GM19238 (cell line): ENCODE data around the gene REEP3.

Source experiments
- DNase-seq: peaks from one replicate; pipeline ENCODE4 v3.0.0; 2011; ENCODE audit warnings: low spot score; ENCODE audit not compliant: insufficient read length

The REEP3 gene

DNA sequence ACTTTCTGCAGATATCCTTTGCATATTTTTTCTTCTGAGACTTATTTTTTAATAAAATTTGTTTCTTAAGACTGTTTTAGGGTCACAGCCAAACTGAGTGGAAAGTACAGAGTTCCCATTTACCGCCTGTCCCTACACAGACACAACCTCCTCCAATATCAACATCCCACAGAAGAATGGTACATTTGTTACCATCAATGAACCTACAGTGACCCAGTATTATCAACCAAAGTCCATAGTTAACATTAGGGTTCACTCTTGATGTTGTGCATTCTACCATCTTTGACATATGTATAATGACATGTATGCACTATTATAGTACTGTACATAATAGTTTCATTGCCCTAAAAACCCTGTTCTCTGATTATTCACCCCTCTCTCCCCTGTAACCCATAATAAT is 14.6 kb upstream of the REEP3 start:
- no peak for DNase-seq

DNA sequence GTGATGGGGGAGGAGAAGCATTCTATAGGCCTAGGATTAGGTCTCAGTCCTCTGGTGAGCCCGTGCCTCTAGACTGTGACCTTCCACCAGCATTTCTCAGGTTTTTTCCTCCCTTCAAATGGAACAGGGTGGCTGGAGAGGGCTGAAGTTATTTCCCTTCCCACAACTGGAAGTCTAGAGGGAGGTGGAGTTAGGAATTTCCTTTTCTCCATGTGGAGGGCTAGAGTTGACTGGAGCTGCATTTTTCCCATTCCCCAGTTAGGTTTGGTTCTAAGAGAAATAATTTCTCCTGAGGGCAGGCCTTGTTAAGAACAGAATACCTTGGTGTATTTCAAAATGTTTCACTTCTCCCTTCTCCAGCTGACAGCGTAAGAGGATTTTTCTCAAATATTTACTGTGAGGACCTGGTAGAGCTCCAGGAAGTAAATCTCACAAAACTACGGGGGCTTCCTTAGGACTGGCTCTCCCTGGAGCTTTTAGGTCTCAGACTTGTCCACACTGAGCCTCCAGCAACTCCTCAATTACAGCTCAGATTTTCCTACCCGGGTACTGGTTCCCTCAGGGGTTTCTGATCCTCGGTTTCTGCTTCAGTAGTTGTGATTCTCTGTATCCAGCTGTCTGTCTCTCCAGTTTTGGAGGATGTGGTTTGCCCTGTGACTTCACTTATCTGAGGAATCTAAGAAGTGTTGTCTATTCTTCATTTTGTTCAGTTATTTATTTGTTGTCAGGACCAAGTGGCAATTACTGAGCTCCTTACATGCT is 6.0 kb upstream of the REEP3 start:
- no peak for DNase-seq

DNA sequence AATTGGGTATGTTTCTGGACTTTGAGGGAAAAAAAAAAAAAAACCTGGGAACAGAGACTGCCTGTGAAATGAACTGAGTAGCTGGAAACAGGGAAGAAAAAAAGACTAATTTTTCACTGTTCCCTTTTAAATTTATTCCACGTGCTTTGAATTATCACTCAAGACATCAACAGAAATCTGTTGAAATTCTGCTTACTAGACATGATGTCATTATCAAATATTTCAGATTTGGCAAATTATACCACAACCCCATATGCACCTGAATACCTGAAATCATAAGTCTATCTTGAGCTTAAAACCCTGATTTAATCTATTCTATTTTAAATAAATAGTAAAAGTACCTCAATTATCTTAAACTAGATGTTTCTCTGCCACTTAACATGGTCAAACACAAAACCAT is 5.0 kb upstream of the REEP3 start:
- DNase-seq: no peak

DNA sequence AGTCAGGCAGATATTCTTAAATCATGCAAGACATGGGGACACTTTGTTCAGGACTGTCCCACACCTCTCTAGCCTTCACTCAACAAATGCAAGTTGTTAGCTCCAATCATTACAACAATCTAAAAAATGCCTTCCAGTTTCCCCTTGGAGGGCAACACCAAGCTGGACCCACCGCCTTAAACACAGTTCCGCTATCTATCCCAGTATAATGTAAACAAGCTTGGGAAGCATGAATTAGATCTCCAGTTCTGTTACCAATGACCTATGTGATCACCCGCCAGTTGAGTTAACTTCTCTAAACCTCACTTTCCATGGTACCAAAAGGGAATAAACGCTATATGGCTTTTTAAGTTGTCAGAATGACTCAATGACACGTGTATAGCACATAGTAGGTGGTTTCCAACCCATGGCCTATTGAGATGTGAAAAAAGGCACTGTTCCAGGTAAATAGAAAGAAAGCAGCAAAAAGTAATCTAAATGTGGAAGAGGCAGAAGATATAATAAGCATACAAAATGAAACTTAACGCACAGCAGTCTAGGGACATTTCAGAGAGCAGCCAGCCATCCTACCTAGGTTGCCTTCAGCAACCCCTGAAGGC is 2.4 kb upstream of the REEP3 start:
- DNase-seq: no peak

DNA sequence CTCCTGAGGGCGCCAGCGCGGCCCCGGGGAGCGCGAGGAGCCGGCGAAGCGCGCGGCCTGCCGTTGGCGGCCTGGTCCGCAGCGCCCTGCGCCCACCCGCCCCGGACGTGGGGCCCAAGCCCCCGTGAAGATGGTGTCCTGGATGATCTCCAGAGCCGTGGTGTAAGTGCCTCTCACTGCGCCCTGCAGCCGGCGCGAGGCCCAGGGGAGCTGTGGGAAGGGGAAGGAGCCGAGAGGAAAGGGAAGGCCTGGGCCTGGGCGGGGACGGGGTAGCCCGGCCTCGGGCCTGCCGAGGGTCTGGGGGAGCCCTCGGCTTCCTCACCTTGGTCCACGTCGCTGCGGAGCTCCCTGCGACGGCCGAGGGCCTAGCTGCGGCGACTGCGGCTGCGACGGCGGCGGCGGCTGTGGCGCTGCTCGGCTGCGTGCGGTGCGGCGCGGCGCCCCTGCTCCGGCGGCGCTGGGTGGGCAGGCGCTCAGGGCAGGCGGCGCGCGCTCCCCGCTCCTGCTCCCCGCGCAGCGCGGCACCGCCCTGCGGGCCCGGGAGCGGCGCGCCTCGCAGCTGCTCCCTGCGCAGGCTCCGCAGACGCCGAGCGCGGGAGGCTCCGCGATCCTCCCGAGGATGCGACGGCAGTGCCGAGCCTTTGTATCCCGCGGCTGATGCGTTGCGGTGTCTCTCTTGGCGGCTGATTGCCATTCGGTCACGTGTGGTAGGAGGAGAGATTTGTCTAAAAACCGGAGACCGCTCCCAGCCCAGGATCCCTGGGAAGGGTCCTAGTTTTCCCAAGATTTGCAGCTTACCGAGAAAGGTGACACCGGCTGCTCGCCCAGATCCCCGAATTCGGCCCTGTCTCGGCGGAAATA is 445 bp downstream of the REEP3 start:
- DNase-seq: peak; percentile 73

DNA sequence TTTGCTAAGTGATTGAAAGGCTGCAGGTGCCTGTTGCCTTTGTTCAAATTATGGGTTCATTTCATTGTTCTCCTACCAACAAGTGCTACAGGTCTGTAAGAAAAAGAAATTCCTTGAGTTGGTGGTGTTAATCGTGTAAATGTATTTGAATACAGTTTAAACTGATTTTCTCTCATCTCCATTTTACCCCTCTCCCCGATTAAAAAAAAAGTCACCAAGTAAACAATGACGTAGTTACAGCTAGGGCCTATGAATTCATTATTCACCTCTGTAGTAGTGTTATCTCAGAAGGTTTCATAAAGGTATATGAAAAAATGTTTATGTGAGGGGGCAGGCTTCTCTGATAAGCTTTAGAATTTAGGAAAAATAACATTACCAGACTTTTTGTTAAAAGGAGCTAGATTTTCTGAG is 1.1 kb downstream of the REEP3 start:
- no peak for DNase-seq

DNA sequence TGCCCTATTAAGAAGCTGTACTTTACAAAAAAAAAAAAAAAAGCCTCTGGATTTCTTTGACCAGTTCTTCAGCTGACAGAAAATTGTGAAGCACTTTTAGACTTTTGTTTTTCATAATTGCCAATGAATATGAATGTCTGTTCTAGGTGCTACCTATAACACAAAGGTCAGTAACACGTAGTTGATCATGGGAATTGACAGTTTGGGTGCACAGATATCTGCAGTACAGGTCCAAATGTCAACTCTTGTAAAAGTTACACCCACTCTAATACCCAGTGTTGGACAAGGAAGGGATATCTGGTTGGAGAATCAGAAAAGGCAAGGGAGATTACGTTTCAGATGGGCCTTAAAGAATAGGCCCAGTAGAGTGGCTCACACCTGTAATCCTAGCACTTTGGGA is 1.8 kb downstream of the REEP3 start:
- no peak for DNase-seq

DNA sequence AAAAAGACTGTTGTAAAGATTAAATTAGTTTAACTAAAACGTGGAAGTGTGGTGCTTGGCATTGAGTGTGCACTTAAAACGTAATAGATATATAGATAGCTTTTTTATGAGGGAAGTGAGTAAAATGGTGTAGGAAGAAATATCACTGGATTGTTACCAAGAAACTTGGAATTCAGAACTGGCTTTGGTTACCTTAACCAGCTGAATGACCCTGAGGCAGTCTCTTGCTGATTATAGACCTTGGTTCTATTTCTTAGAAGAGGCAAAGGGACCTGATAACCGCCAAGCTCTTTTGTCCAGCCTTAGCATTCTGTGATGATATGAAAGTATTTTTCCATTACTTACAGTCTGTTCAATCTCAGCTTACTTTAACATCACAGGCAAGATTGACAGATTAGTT is 3.8 kb downstream of the REEP3 start:
- DNase-seq: no peak

DNA sequence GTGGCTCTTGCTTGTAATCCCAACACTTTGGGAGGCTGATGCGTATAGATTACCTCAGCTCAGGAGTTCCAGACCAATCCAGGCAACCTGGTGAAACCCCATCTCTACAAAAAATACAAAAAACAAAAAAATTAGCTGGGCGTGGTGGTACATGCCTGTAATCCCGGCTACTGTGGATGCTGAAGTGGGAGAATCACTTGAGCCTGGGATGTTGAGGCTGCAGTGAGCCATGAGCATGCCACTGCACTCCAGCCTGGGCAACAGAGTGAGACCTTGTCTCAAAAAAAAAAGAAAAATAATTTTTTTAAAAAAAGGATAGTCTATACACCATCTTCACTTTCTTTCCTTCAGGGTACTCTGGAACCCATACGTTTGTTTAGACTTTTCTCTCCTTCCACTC is 6.2 kb downstream of the REEP3 start:
- DNase-seq: no peak

DNA sequence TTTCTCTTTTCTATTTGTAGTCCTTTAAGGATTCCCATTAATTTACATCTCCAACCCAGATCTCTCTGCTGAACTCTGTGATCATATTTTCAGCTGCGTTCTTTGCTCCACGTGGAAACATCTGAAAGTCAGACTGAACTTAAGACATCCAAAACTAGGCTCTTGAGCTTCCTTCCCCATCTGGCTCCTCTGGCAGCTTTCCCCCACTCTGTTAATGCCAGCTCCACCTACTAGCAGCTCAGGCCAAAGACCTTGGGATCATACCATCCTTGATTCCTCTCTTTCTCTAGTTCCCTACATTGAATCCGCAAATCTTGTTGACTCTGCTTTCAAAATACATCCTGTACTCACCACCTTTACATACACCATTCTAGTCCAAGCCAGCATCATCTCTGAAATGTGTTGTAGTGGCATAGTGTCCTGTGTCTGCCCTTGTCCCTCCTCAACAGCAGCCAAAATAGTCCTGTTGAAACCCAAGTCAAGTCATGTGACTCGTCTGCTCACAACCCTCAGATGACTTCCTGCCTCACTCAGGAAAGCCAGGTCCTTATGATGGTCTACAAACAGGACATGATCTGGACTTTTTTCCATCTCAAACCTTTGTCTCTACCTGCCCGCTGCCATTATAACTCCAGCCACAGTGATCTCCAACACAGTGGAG is 7.0 kb downstream of the REEP3 start:
- DNase-seq: no peak

DNA sequence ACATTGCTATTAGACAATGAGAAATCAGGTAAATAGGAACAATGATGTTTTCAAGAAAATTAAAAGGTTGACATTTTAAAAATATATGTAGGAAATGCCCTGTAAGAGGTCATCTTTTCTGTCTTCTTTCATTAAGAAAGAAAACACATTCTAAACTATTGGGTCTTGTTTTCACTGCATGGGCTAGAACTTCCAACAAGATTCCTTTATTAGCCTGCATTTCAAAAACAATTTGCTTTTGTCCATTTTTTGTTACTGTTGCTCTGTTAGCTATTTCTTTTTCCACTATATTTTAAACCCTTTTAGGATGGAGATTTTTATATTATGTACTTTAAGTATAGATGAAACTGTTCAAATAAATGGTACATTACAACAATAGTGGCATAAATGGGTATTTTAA is 9.2 kb downstream of the REEP3 start:
- no peak for DNase-seq

DNA sequence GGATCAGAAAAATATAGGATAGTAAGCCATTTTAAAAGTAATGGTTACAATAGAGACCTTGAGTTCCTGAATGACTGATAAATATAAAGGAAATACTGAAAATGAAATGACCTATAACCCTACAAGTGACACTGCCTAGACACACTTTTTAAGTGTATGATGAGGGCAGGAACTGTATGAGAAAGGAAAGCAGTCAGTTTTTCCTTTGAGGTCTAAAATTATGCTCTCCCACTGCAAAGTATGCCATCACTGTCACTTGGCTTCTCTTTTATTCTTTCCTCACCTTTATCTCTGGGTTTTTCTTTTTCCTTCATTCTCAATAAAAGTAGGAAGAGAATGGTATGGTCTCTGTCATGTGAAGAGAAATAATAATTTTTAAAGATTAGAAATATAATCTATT is 13.5 kb downstream of the REEP3 start:
- no peak for DNase-seq

DNA sequence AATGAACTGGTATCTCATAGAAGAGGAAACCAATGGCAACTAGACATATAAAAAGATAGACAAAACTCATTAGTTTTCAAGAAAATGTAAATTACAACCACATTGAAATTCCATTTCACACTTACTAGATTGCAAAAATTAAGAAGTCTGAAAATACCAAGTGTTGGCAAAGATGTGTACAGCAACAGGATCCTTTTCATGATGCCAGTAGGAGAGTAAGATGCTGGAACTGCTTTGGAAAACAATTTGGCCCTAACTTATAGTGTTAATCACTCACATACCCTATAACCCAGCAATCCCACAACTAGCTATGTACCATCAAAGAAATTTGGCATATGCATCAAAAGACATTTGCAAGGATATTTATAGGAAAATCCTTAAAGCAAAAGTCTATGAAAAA is 15.5 kb downstream of the REEP3 start:
- no peak for DNase-seq

DNA sequence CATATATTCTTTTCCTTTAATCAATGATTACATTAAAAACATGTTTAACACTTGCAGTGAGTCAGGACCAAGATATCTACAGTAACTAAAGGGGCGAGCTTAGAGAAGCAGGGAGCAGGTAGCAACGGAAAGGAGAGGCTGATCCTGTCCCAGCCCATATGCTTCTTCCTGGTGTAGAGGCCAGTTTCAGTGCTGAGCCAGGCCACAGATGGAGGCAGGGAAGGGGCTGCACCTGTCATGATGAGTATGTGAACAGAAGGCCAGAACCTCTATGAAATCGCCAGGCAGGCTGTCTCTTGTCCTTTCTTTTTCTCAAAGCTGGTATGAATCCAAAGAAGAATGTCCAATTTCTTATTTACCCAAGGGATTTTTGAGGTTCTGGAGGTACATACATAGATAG is 16.3 kb downstream of the REEP3 start:
- no peak for DNase-seq

DNA sequence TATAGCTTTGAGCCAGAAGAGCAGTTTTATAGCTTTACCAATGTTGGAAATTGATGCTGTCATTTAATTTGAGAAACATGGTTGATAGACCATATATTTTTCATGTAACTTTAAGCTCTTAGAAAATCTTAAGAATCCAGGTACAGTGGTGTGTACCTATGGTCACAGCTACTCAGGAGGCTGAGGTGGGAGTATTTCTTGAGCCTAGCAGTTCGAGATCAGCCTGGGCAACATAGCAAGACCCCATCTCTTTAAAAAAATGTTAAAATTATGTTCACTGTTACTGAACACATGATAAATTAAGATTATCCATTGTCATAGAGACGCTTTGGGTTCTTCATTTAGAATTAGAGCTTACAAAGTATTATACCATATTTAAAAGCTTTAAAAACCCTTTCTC is 18.2 kb downstream of the REEP3 start:
- no peak for DNase-seq

DNA sequence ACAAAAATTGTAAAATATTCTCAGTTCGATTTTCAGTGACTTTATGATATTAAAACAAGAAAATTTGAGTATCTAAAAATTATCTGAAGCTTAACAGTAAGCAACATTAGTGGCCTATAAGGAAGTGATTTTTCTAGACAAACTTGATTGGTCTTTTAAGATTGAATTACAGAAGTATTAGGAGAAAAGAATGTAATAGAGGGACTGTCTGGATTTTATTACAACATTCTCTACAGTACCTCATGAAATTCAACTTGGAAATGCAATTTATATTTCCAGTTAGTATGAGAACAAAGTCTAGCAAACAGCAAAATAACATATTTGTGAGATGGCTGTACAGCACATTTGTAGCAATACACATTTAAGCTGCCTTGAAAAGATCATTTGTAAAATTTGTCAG is 18.8 kb downstream of the REEP3 start:
- DNase-seq: no peak

DNA sequence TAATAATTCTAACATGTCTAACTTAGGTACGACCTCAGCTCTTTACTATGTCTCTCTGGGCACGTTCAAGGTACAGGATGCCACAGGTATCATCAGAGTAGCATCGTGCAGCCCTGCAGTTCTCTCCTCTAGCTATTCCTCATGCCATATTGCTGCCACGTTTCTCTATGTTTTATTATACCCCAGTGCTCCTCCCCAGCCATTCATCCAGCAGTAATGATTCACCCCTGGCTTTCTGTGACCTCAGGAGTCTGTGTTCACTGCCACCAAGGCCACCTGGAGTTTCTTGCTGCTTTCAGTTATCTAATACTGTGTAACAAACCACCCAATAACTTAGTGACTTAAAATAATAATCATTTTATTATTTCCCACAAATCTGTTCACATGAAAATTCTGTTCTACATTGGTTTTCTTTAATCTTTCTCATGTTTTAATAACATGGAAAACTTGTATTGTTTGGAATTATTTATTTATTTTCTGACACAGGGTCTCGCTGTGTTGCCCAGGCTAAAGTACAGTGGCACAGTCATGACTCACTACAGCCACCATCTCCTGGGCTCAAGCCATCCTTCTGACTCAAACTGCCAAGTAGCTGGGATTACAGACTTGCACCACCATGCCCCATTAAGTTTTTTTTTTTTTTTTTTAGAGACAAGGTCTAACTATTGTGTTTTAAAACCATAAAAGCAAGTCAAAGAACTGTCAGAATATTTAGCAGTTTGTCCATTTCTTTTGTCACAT is 21.8 kb downstream of the REEP3 start:
- no peak for DNase-seq

DNA sequence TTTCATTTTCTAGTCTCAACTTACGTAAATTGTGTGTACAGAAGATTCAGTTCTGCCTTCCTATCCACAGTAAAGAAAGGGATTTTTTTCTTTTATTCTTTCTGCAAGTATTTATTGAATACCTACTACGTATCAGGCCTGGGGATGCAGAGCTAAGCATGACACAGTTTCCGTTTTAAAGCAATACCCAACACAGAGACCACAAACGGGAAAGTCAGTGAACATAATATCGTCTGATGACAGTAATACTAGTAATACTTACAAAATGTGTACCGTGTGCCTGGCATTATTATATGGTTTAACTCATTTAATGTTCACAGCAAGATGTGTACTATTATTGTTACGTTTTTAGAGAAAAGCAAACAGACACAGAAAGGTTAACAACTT is 22.4 kb downstream of the REEP3 start:
- DNase-seq: no peak

DNA sequence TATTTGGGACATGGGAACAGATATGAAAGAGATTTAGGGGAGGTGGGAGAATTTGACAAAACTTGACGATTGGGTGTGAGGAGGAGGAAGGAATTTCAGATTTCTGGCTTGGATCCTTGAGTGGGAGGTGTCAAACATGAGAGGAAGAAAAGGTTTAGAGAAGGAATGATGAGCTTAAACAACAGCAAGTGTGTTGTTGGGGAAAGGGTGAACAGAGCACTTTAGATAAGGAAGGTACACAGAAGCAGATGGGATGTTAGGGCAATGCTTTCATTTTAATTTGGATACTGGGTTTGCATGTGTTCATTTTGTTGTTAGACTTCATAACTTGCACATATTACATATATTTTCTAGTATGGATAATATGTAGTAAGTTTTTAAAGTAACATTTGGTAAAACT is 23.2 kb downstream of the REEP3 start:
- DNase-seq: no peak

DNA sequence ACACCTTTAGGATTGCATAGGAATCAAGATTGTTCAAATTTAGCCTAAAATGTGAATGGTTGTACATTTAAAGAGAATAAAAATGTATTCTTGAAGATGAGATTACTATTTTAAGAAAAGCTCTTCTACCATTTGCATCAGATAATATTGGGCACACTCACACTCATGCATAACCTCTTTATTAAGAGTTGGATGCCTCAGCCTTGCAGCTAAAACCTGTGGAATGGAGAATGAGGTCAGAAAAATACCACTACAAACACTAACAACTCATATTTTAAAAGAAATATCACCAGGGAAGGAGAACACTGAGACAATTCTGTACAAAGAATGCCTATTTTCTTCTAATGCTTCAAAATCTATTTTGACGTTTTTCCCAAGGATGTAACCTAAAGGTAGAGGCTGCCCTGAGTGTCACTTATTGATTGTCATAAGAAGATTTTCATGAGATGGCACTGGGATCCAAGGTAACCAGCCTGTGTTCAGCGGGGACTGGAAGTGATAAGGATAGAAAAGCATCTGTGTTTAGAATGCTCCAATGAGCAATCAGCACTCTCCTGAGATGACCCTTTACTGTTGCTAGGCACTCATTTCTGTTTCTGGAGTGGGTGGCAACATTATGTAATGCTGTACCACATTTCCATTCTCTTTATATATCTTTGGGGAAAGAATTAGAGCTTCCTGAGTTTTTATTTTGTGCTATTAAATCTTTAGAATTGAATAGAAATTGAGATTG is 26.6 kb downstream of the REEP3 start:
- DNase-seq: no peak

DNA sequence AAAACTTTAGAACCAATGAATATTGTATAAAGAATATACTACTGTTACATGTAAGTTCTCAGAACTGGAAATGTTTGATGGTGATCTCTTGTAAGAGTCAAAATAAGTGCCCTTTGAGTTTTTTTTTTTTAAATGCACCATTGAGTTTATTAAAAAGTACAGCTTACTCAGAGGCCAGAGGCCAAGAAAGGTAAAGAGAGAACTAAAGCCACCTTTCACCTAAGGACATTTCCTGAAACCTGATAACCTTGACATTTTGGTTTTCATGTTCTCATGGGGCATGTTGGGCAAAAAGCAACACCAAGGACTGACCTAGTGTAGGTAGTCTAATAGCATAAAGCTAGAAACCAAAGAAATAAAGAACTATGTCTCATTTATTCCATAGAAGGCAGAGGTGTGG is 27.7 kb downstream of the REEP3 start:
- no peak for DNase-seq
